Ovary (tissue), 9 donors: ENCODE results near the gene PRSS38. TPM values are rescaled to one million over a fixed set of nuclear protein-coding genes. Genes with fewer than 3 reads are reported as not detected.
A peak's percentile ranks its signal among the peaks of the same experiment; 100 is the strongest.

ENCODE experiments used
- DNase-seq, 5 donors: peaks; one replicate each; pipeline ENCODE4 v3.0.0-alpha.2; 2019 to 2020
- H3K27ac ChIP-seq, 2 donors: fragments of 200-600 bp; one replicate each; pipeline versions ENCODE4 v1.5.1 to v1.8.0; 2019 to 2022
- H3K27me3 ChIP-seq: fragments of 200-600 bp; one replicate; pipeline ENCODE4 v1.8.0; 2022
- H3K36me3 ChIP-seq: fragments of 200-600 bp; sonication (generic); one replicate; pipeline ENCODE4 v1.5.1; 2019
- H3K4me1 ChIP-seq: one replicate; pipeline ENCODE4 v1.8.1; 2013; ENCODE audit warnings: mild to moderate bottlenecking, moderate library complexity; ENCODE audit not compliant: insufficient read depth
- H3K4me3 ChIP-seq: fragments of 200-600 bp; sonication (generic); one replicate; pipeline ENCODE4 v1.5.1; 2017
- H3K9me3 ChIP-seq, 2 donors: fragments of 200-600 bp in 1 of 2; sonication (generic) in 1 of 2; one replicate each; pipeline versions ENCODE4 v1.5.1 to v1.8.1; 2013 to 2019; ENCODE audit warnings: mild to moderate bottlenecking in 1 of 2, moderate library complexity in 1 of 2
- CTCF ChIP-seq, 3 donors: fragments of 450-650 bp in 2 of 3; fragments of 200-600 bp in 1 of 3; IDR thresholded peaks; one replicate each; pipeline versions ENCODE4 v1.5.1 to v1.8.0; 2016 to 2022; ENCODE audit warnings: antibody characterized with exemption in 3 of 3, mild to moderate bottlenecking in 1 of 3
- EP300 ChIP-seq: sonication (generic); formaldehyde crosslinking; IDR thresholded peaks from one replicate; pipeline ENCODE4 v1.6.1; 2017; ENCODE audit warnings: antibody characterized with exemption
- POLR2A ChIP-seq: fragments of 450-650 bp; IDR thresholded peaks from one replicate; pipeline ENCODE4 v1.6.1; 2017; ENCODE audit warnings: antibody characterized with exemption, mild to moderate bottlenecking, moderate library complexity
- WGBS, 3 donors: extraction: QIAGEN DNeasy Blood & Tissue Kit in 1 of 3; methylation state at CpG; one replicate each; pipeline versions ENCODE4 v1.1.5 to v1.1.7; 2013 to 2017; 5-methylcytosine and 5-hydroxymethylcytosine counted together
- intact Hi-C, 4 donors: fragments of 100-400 bp; cut with DNase I; formaldehyde crosslinking; loops; one replicate each; pipeline versions ENCODE4 v1.11.0 to v1.15.1; 2022 to 2023
- polyA plus RNA-seq, 2 donors: library from polyadenylated mRNA; stranded (reverse); fragments of 200-250 nt in 1 of 2; fragments of 350-450 nt in 1 of 2; fragmentation: Illumina TruSeq in 1 of 2; extraction: RNeasy Lipid Tissue Mini Kit (QIAGEN cat#74804) in 1 of 2; gene quantifications; one replicate each; pipeline ENCODE4 v1.2.3, GENCODE V29; 2013 to 2014
- total RNA-seq, 7 donors: library from RNA; depleted of rRNA in 2 of 7; stranded (reverse); fragments of >200 nt in 2 of 7; fragmentation: NEBNext Ultra II Directional in 3 of 7; extraction: Animal tissue kit (Norgen Biotek cat#: 25700) in 3 of 7; gene quantifications; one replicate each; pipeline versions ENCODE4 v1.1.0 to v1.2.4, GENCODE V29; 2016 to 2023
- donor health status: DM: no; HTN: no; CAD: no; lungs with moderate emphysema.
- donor health status: DM: no; HTN: no; CAD: no.
- donor health status: Bipolar disorder and iron deficiency.
- donor health status: DM: yes; HTN: yes; CAD: no.
- donor health status: DM: no; HTN: no; CAD: no.
- donor health status: DM: yes; HTN: yes; CAD: no.

PRSS38 gene
- total and polyA plus RNA-seq, 9 donors: not detected

- WGBS, 3 donors: 84 to 91% (median 87%) methylated on average over 3 to 4 of the region's 4 CpGs
- TF ChIP-seq EP300: no peak
- intact Hi-C loops: no loop called here
- Histone ChIP-seq H3K4me1 (peaks cover 12% of the 10 kb centered on the region), H3K36me3 (no peaks in the 10 kb centered on the region), H3K27ac (no peak overlapping the region), H3K4me3 (no peak overlapping the region), H3K9me3 (no peaks in the 10 kb centered on the region), H3K27me3 (no peaks in the 10 kb centered on the region)
- DNase-seq: no peak
Measured at GRCh38 chr1:227782226-227782625, 33.2 kb upstream of the PRSS38 start.

GRCh38 chr1:227785094-227785804, 30.2 kb upstream of the PRSS38 start:
- H3K4me3 ChIP-seq: no peak overlapping the region
- no peaks in the 10 kb centered on the region for H3K36me3 ChIP-seq
- peaks cover 17% of the 10 kb centered on the region for H3K4me1 ChIP-seq
- WGBS, 3 donors: 91 to 94% (median 91%) methylated on average over 13 of the region's 13 CpGs
- H3K27me3 ChIP-seq: no peaks in the 10 kb centered on the region
- TF ChIP-seq CTCF (IDR thresholded peaks at IDR 0.05): no peak
- TF ChIP-seq POLR2A: no peak
- TF ChIP-seq EP300: no peak
- intact Hi-C loops: no loop called here
- DNase-seq: no peak
- no peak overlapping the region for H3K27ac ChIP-seq
- H3K9me3 ChIP-seq: no peaks in the 10 kb centered on the region

- Histone ChIP-seq H3K9me3 (no peaks in the 10 kb centered on the region), H3K27ac (no peak overlapping the region), H3K27me3 (no peaks in the 10 kb centered on the region), H3K4me1 (peaks cover 17% of the 10 kb centered on the region), H3K36me3 (no peaks in the 10 kb centered on the region), H3K4me3 (no peak overlapping the region)
- no peak for DNase-seq
- WGBS, 3 donors: 32 to 52% (median 39%) methylated on average over 19 of the region's 19 CpGs
- no peak for TF ChIP-seq CTCF (IDR thresholded peaks at IDR 0.05)
- no peak for TF ChIP-seq POLR2A
- no peak for TF ChIP-seq EP300
- intact Hi-C loops: no loop called here
Measured at GRCh38 chr1:227785805-227786671, 29.4 kb upstream of the PRSS38 start.

GRCh38 chr1:227786673-227787512, 28.6 kb upstream of the PRSS38 start:
- Histone ChIP-seq H3K27ac (peak overlapping the region; percentile 17 to 76), H3K4me3 (peak overlapping the region; percentile 41), H3K9me3 (no peaks in the 10 kb centered on the region), H3K4me1 (peaks cover 17% of the 10 kb centered on the region), H3K27me3 (no peaks in the 10 kb centered on the region), H3K36me3 (no peaks in the 10 kb centered on the region)
- DNase-seq: peak in 2 of 5 donors; percentile 25 to 46
- 4 to 18% (median 8%) methylated on average over 38 to 45 of the region's 45 CpGs for WGBS, 3 donors
- intact Hi-C loops: no loop called here
- TF ChIP-seq POLR2A (no peak), CTCF (IDR thresholded peaks at IDR 0.05) (no peak), EP300 (no peak)
